ENCODE data around the gene MUC6. TPM values are rescaled to one million over a fixed set of nuclear protein-coding genes. Genes with fewer than 3 reads are reported as not detected.

Gene MUC6
- polyA plus RNA-seq, 1 of the 3 experiments (the other 2 are of a cell fraction) = not detected

- no peaks in the 10 kb centered on the region for H3K79me2 ChIP-seq (ENCODE audit: insufficient read depth)
- no peaks in the 10 kb centered on the region for H3K36me3 ChIP-seq (replicated peaks in 1 of 2; ENCODE audit: control insufficient read depth in 1 of 2, insufficient read depth in 2 of 2, low read length in 1 of 2)
- no peaks in the 10 kb centered on the region for H3K9me3 ChIP-seq
- no peaks in the 10 kb centered on the region for H3K9me2 ChIP-seq
- no peak for TF ChIP-seq ELF1 (IDR thresholded peaks at IDR 0.05)
- no peak for TF ChIP-seq GABPA (IDR thresholded peaks at IDR 0.05; ENCODE audit: low read depth)
- no peak for TF ChIP-seq MEF2A (IDR thresholded peaks at IDR 0.05; ENCODE audit: borderline replicate concordance, low read depth)
- no peak for TF ChIP-seq USF1 (IDR thresholded peaks at IDR 0.05; ENCODE audit: borderline replicate concordance, low read depth)
- no peak for TF ChIP-seq USF2 (IDR thresholded peaks at IDR 0.05; ENCODE audit: borderline replicate concordance, low read depth, low read length)
- no peak for TF ChIP-seq REST (IDR thresholded peaks at IDR 0.05; ENCODE audit: low read depth, low read length)
- TF ChIP-seq SMC3 (IDR thresholded peaks at IDR 0.05; ENCODE audit: low read depth, low read length) = no peak
- TF ChIP-seq MXI1 (IDR thresholded peaks at IDR 0.05; ENCODE audit: low read depth, low read length) = no peak
- TF ChIP-seq MAX (IDR thresholded peaks at IDR 0.05; ENCODE audit: low read depth) = no peak
- TF ChIP-seq GATA2 (CRISPR knock-in tag; IDR thresholded peaks at IDR 0.05) = no peak
- no peak for TF ChIP-seq RFX5 (IDR thresholded peaks at IDR 0.05; ENCODE audit: low read length)
- TF ChIP-seq FOXM1 (IDR thresholded peaks at IDR 0.05; ENCODE audit: low read depth) = no peak
- TF ChIP-seq FOXJ3 (CRISPR knock-in tag; IDR thresholded peaks at IDR 0.05) = no peak
- TF ChIP-seq EZH2phosphoT487 (IDR thresholded peaks at IDR 0.05; ENCODE audit: borderline replicate concordance, low read depth) = no peak
- H4K20me1 ChIP-seq (ENCODE audit: insufficient read depth) = no peaks in the 10 kb centered on the region
- CTCF ChIA-PET = interaction anchor here (0.6 to 4.3 kb wide), 5 partner anchors 10 to 193 kb away, joined by 3 to 25 read pairs (median 6); no protein-coding TSS in a partner anchor
- H3K27ac ChIP-seq (ENCODE audit: low read depth in 2 of 2, low read length in 1 of 2) = no peak overlapping the region
- DNase-seq = no peak
- no peak overlapping the region for H3K4me3 ChIP-seq (ENCODE audit: low read depth in 2 of 2, low read length in 1 of 2)
- H3K4me2 ChIP-seq = no peak overlapping the region
- H3K4me1 ChIP-seq (ENCODE audit: control insufficient read depth in 1 of 2, insufficient read depth in 2 of 2, low read depth in 1 of 2, low read length in 1 of 2) = peaks cover 0 to 7% of the 10 kb centered on the region in 2 experiments; a peak in 1 of 4 replicates
- no peaks in the 10 kb centered on the region for H3K27me3 ChIP-seq (ENCODE audit: insufficient read depth)
- POLR2A ChIA-PET = no interaction called here
- H3F3A ChIP-seq (replicated peaks; ENCODE audit: insufficient read depth) = no peaks in the 10 kb centered on the region
- no peak overlapping the region for H3K9ac ChIP-seq
- no peak overlapping the region for H2AFZ ChIP-seq (ENCODE audit: low read depth)
- 67% methylated on average over 2 of the region's 8 CpGs for WGBS (ENCODE audit: low lambda C conversion rate)
These were observed 4.6 kb upstream of the MUC6 start for GRCh38 chr11:1041149-1041467.

Measured in SK-N-SH (cell line).